GM19043 (cell line): ENCODE data around the gene GADD45A.

ENCODE experiments used
- ATAC-seq: cut with Tn5 transposase; IDR thresholded peaks from one replicate; pipeline ENCODE4 v1.9.1; 2021; ENCODE audit warnings: low read depth; ENCODE audit not compliant: unreplicated experiment

GADD45A gene

DNA sequence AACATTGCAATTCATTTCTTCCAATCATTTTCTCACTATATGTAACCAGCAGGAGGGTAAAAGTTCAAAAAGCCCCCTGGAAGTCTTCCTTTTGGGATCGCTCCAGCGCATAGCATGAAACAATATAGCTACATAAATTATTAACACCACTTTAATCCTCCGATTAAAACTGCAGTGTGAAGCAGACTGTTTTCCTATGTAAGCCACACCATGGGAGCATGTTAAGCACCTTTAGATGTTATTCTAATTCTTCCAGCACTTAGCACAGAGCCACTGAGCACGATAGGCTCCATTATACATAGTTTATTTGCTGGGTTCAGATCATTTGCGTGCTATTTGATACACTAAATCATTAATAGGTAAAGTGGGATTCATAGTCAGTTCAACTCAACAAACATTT is 18.4 kb upstream of the GADD45A start:
- no peak for ATAC-seq

DNA sequence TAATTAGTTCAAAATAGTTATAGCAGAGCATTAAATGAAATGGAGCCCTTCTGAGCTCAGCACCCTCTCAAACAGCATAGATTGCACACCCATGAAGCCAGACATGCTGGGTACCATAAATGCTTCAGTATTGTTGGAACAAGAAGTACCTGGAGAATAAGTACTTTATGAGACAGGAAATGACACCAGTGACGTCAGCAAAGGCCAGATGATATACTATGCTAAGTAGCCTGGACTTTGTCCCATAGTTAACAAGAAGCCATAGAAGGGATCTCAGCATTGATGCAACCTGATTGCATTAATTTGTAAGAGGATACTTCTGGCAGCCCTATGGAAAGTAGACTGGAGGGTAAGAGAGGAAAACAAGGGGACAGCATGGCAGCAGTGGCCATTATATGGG is 16.3 kb upstream of the GADD45A start:
- no peak for ATAC-seq

DNA sequence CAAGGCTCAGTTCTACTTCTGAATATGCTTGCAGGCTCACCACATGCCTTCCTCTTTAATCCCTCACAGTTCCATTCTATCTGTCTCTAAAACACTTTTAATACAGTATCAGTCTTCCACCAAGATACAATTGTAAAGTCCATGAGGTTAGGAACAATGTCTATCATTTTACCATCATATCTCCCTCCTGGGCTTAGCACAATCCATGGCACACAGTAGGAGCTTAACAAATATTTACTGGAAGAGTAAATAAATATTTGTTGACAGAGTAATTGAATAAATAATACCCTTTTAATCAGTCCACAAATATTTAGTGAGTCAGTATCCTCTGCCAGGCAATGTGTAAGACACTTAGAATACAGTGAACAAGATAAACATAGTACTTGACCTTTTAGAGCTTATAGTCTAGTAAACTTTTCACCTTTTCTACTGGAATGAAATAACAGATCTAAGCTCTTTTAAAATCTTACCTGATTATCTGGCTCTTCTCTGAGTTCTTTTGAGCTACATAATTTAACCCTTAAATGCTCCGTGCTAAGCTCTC is 12.7 kb upstream of the GADD45A start:
- ATAC-seq: no peak

DNA sequence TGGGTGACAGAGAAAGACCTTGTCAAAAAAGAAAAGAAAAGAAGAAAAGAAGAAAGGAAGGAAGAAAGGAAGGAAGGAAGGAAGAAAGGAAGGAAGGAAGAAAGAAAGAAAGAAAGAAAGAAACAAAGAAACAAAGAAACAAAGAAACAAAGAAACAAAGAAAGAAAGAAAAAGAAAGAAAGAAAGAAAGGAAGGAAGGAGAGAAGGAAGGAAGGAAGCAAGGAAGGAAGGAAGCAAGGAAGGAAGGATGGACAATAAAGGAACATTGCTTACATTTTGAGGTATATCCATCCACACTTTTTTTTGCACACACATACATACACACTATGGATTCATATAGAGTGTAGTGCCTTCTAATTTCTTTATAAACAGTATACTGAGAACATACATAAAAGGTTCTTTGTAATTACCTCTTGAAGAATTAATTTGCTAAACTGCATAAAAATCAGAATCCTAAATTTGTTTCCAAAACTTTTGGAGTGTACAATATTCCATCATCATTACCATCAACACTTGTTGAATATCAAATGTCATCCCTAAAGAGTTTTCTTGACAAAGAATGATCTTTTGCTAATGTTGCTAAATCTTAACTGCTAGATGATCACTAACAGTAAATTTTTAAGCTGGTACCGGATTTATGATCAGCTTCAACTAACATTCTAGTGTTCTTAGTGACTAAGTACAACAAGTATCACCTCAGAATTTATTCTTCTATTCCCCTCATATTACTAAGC is 11.4 kb upstream of the GADD45A start:
- ATAC-seq: no peak

DNA sequence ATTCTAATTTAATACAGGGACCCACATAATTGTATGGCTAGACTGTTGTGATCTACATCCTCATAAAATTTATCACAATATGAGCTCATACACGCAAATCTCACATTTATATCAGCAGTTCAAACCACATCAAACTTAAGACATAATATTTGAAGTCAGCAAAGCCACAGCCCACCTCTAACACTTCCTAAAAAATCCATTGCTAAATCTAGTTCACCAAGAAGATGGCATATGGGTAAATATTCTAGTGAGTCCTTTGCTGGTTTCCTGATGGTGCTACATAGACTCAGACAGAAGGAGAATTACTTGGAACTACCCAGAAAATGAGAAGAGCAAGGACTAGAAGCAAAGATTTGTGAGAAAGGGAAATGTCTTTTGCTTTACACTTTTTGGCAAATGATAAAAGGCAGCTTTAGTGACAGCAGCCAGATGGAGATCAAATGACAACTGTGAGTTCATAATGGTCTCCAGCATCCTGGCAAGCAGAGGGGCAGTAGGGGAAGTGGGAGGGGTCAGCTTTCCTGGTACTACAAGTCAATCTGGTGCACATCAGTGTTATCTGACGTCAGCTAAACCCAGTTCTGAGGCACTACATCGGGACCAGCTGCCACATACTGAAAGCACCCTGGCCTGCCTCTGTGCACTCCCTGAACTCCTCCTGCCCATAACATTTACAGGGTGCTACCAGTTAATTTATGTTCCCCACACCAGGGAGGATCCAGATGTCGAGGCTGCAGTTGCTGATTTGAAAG is 10.6 kb upstream of the GADD45A start:
- ATAC-seq: no peak

DNA sequence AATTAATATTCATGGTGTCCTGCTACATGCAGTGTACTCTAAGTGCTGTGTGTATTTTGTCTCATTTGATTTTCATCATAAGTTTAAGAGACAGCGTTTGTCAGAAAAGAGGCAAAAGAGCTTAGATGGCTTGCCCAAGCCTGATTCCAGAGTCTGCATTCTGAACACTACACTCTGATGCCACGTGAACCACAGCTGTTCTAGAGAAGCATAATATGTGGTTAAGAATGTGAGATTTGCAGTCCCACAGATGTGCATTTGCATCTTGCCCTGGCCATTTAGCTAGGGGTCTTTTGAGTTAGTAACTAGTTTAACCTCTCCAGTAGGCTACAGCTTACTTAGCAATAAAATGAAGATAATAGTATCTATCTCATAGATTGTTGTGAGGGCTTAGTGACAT is 9.2 kb upstream of the GADD45A start:
- ATAC-seq: no peak

DNA sequence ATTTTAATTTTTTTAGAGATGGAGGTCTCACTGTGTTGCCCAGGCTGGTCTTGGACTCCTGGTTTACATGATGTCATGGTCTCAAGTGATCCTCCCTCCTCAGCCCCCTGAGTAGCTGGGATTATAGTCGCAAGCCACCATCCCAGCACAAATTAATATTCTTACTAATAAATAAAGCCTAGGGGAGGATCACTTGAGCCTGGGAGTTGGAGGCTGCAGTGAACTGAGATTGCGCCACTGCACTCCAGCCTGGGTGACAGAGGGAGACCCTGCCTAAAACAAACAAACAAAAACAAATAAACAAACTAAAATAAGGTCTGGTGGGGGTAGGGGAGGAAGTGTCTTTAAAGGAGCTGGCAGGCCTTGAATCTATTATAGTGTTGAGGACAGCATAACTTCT is 8.7 kb upstream of the GADD45A start:
- no peak for ATAC-seq

DNA sequence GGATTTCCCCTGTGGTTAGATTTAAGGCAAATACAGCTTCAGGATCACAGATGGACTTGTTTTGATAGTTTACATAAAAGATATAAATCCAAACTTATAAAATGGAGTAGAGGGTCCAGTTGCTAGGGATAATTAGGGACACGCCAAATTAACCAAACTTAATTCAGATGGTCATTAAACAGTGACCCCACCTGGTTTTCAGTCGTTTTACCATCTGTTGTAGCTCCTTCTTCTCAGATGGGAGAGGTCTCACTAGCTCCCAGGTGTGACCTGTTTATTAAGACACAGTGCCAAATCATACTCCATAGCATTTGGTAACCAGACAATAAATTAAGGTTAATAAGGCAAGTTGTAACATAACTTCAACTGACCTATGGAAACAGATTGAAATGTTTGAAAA is 8.1 kb upstream of the GADD45A start:
- no peak for ATAC-seq

DNA sequence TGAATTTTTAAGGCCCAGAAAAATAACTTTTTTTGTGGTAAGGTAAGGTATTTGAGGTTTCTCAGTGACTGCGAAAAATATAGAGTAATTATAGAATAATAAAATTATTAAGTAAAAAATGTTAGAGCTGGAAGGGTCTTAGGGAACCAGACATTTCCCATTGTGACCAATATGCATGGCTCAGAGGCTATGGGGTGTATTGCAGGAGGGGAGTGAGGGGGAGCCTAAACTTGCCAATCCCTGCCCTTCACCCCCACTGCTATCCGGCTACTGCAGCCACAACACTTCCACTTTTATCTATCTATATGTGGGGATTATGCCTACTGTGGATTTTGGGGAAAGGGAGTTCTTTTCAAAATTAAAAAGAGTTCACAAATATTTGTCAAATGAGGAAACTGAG is 7.6 kb upstream of the GADD45A start:
- no peak for ATAC-seq

DNA sequence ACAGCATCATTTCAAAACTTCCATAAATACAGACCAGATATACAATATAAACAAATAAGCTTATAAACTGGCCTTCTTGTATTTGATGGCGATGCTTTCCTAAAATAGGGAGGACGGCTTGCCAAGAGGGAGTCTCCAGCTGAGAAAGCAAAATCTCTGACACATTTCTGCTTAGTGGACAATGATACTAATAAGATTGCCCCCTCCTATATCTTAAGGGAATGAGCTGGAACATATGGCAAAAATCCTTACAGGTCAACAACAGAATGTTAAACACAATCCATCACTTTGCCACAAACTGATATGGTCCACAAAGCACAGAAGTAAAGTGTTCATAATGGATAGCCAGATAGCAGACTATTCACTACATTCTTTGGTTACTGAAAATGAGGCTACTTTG is 7.1 kb upstream of the GADD45A start:
- ATAC-seq: no peak

DNA sequence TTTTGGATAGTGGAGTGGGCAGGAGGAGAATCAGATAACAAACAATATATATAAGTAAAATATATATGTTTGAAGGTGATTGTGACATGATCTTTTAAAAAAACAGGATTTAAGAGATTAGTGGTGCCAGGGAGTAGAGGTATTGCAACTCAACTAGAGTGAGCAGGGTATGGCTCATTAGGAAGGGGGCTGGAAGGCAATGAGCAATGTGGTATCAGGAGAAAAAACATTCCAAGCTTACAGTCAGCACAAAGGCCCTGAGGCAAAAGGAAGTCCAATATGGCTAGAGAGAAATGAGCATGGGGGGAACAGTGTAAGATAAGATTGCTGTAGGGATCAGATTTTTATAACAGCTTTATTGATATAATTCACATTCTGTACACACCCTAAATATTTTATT is 5.3 kb upstream of the GADD45A start:
- ATAC-seq: no peak

DNA sequence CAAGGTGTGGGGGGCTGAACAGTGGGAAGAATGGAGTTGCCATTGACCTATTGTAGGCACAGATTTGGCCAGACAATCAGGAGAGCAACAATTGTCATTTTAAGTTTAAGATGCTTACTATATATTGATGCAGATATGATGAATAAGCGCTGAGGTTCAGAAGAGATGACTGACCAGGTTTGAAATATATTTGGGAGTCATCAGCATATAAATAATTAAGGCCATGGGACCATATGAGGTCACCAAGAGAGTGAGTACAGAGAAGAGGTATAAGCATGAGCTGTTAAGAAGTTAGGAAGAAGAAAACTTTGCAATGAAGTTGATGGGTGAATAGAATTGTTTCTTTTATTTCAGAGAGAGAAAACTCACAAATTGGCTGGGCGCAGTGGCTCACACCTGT is 4.5 kb upstream of the GADD45A start:
- no peak for ATAC-seq

DNA sequence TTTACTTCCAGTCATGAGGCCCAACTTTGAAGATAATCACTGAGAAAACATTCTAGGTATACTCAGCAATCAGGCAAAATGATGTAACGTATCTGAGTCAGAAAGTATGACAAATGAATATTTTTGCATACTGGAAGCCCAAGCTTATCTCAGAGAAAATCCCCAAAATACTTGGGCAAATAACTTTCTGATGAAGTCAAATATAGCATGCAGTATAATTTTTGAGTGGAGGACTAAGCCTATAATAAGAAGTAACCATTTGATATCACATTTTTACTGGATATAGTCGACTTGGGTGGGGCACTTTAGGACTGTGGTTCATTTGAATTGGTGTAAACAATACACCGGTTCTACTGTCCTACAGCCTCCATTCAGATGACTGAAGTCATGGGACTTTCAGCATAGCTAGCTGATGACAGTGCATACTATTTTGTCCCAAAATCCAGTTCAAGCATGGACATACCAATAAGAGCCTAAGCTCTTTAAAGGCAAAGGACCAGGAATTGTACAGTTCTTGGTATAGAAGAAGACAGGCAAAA is 2.3 kb upstream of the GADD45A start:
- no peak for ATAC-seq

DNA sequence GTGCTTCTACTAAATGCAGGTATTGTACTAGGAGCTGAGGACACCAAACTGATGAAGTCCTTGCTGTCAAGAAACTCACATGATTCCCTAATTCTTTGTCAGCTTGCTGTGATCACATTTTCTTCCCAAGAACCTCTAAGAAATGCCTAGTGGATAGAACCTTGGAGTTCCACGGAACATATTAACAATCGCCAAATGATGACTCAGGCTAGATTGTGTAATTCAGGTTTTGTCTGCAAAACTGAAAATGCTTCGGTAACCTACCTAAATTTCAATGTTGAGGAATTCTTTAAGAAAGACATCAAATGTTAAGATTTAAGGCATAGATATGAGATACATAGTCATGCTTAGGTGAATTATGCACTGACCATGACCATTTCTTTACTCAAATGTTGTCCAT is 1.7 kb upstream of the GADD45A start:
- no peak for ATAC-seq

DNA sequence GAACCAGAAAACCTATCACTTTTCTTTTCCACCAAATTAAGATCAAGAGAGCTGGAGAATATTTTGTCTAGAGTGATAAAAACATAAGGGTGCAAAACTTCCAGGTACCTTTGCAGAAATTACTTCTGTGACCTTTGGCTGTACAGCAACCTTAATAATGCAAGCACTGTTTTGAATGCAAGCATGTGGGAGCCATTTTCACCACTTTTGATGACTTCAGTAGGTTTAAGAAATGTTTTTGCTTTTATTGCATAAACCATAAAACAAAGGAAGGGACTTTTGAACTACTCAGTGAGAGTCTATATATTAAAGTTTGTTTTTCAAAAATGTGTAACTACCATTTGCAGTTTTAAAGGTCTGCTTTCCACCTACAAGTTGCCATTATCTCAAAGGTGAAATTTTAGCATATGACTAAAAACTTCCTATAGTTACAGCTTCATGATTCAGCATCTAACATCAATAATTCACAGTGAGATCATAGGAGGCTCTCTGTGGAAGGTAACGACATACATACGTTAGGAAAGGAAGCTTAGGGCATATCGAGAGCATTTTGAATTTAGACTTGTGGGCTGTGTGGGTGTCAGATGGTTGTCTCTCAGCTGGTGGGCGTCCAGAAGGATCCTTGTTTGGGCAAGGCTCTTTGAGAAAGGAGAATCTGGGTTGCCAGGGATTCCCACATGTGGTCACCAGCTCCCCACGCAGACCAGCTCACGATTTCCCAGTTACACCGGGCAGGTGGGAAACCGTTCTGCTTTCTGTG is 1.1 kb upstream of the GADD45A start:
- no peak for ATAC-seq

DNA sequence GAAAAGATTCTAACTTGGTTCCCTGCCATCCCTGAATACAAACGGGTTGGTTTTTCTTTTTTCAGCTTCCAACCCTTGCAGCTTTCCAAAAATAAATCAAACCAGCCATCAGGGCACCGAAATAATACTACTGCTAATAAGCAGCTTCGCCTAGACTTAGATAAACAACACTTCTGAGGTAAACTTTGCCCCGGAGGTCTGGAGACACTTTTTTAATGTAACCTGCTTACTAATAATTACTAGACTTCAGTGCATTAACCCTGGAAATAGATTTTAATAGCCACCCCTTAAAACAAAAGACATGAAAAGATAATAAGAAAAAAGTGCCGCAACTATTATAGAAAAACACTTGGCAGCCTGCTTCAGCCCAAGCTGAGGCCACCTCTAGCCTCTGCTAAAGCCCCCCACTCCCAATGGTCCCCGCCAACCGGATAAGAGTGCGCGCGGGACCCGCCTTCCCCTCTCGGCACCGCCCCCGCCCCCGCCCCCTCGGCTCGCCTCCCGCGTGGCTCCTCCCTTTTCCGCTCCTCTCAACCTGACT is 405 bp upstream of the GADD45A start:
- ATAC-seq: no peak

DNA sequence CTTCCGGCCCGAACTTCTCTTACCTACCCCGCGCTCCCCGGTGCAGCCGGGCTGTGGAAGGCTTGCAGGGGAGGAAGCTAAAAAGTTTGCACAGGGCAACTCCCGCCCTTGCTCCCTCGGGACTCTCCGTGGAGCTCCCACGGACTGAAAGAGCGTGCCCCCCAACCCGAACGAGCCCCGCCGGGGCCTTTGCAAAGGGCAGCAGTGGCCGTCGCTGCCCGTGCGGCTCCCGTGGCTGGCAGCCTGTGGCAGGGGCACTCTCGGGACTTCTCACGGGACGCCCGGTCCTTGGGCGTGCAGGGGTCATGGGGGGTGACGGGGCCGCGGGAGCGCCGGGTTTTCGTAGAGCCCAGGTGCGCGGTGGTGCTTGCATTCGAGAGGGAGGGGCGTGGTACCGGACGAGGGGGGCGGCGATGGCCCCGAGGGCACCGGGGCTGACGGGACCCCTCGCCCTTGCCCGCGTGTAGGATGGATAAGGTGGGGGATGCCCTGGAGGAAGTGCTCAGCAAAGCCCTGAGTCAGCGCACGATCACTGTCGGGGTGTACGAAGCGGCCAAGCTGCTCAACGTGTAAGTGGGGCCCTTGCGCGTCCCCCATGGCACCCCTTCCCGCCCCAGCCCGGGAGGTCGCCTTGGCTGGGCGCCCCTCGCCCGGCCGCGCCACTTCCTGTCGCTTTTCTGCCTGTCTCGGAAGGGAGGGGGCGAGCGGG is 711 bp downstream of the GADD45A start:
- ATAC-seq: peak; percentile 0

DNA sequence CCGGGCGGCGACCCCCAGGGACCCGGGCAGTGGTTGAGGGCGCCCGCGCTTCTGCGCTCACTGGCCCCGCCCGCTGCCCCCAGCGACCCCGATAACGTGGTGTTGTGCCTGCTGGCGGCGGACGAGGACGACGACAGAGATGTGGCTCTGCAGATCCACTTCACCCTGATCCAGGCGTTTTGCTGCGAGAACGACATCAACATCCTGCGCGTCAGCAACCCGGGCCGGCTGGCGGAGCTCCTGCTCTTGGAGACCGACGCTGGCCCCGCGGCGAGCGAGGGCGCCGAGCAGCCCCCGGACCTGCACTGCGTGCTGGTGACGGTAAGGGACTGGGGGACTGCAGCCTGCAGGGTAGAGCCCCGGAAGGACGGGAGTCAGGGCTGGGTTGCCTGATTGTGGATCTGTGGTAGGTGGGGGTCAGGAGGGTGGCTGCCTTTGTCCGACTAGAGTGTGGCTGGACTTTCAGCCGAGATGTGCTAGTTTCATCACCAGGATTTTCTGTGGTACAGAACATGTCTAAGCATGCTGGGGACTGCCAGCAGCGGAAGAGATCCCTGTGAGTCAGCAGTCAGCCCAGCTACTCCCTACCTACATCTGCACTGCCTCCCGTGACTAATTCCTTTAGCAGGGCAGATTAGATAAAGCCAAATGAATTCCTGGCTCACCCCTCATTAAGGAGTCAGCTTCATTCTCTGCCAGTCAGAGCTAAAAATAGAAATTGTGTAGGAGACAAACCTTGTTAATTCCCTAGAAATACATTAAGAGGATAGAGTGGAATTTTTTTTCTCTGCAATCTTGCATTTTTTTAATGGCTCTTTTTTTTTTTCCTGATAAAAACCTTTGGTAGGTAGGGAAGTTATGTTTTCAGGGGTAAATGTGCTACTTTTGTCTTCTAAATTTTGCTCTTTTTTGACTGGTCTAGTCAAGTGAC is 1.5 kb downstream of the GADD45A start:
- peak; percentile 21 for ATAC-seq

DNA sequence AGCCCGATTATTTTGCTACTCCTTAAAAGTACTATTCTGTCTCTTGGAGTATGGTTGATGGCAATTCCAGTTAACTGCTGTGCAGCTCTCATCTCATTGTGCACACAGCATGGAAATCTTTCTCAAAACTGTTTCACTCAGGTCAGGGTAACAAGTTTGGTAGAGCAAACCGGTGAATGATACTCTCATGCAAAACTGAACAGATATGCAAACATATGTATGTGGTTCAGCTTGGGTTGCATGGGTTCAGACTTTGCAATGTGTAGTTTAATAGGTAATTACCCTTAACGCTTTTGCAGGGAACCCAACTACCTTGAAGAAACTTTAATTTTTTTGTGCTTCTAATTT is 2.2 kb downstream of the GADD45A start:
- ATAC-seq: no peak
